Endodermal cell (in vitro differentiated cells): ENCODE measurements around the gene TEX264. TPM values are rescaled to one million over a fixed set of nuclear protein-coding genes. Genes with fewer than 3 reads are reported as not detected.

Experiments
- DNase-seq: peaks from one replicate; pipeline ENCODE4 v3.0.0-alpha.2; 2017
- H3K27ac ChIP-seq: 2 replicates; pipeline ENCODE4 v1.5.1; 2013; ENCODE audit warnings: mild to moderate bottlenecking, low read depth, low read length, moderate library complexity
- H3K27me3 ChIP-seq: 2 replicates; pipeline ENCODE4 v1.6.1; 2013; ENCODE audit warnings: mild to moderate bottlenecking, low read length, moderate library complexity; ENCODE audit not compliant: insufficient read depth, control insufficient read depth, poor library complexity, severe bottlenecking
- H3K36me3 ChIP-seq: 2 replicates; pipeline ENCODE4 v1.7.0; 2013; ENCODE audit warnings: mild to moderate bottlenecking, low read length, moderate library complexity; ENCODE audit not compliant: control insufficient read depth, insufficient read depth
- H3K4me1 ChIP-seq: one replicate; pipeline ENCODE4 v1.7.0; 2013; ENCODE audit warnings: low read length; ENCODE audit not compliant: control insufficient read depth, insufficient read depth
- H3K4me3 ChIP-seq: 2 replicates; pipeline ENCODE4 v1.5.1; 2013; ENCODE audit warnings: mild to moderate bottlenecking, low read length, moderate library complexity
- H3K9ac ChIP-seq: 2 replicates; pipeline ENCODE4 v1.6.1; 2013; ENCODE audit warnings: mild to moderate bottlenecking, low read length, moderate library complexity; ENCODE audit not compliant: poor library complexity, severe bottlenecking; ENCODE audit errors: extremely low read depth
- H3K9me3 ChIP-seq: 2 replicates; pipeline ENCODE4 v1.6.1; 2013; ENCODE audit warnings: mild to moderate bottlenecking, low read length, moderate library complexity; ENCODE audit not compliant: control insufficient read depth
- H3K27ac Mint-ChIP-seq: 2 replicates; pipeline ENCODE4 v1.8.0; 2020; ENCODE audit warnings: mixed read lengths
- H3K27me3 Mint-ChIP-seq: 2 replicates; pipeline ENCODE4 v1.8.0; 2021; ENCODE audit warnings: mild to moderate bottlenecking, mixed read lengths; ENCODE audit not compliant: insufficient read depth
- H3K36me3 Mint-ChIP-seq: 2 replicates; pipeline ENCODE4 v1.8.0; 2020; ENCODE audit warnings: low read depth, mixed read lengths
- H3K4me1 Mint-ChIP-seq: 2 replicates; pipeline ENCODE4 v1.8.0; 2020; ENCODE audit warnings: mixed read lengths
- H3K4me3 Mint-ChIP-seq: 2 replicates; pipeline ENCODE4 v1.8.0; 2020; ENCODE audit warnings: mild to moderate bottlenecking, moderate library complexity, mixed read lengths
- H3K9me3 Mint-ChIP-seq: 2 replicates; pipeline ENCODE4 v1.8.0; 2020; ENCODE audit warnings: mild to moderate bottlenecking, mixed read lengths
- CTCF ChIP-seq: fragments of 200-600 bp; sonication (generic); conservative IDR thresholded peaks from 2 replicates; pipeline ENCODE4 v1.5.0; 2021; ENCODE audit warnings: antibody characterized with exemption, mild to moderate bottlenecking
- WGBS, 2 experiments: methylation state at CpG; one replicate each; pipeline versions ENCODE4 v1.1.5 to v1.1.7; 2013; ENCODE audit warnings: missing lambda C conversion rate in 2 of 2, mixed read lengths in 1 of 2; ENCODE audit not compliant: insufficient coverage in 1 of 2, insufficient read length in 1 of 2; 5-methylcytosine and 5-hydroxymethylcytosine counted together
- total RNA-seq, 2 donors: library from RNA; stranded (reverse); fragmentation: NEBNext Ultra II Directional in 1 of 2; extraction: Animal tissue kit (Norgen Biotek cat#: 25700) in 1 of 2; gene quantifications; 2 replicates in 1 of 2; 3 replicates in 1 of 2; pipeline ENCODE4 v1.2.1, GENCODE V29; 2021

Gene TEX264
- total RNA-seq, 2 donors from 2014 or later: 21.1 to 24.9 TPM

- Mint-ChIP-seq H3K4me1 (peaks cover 5% of the 10 kb centered on the region), H3K27me3 (no peaks in the 10 kb centered on the region), H3K36me3 (peaks cover 28% of the 10 kb centered on the region), H3K9me3 (no peaks in the 10 kb centered on the region), H3K4me3 (no peak overlapping the region), H3K27ac (peak overlapping the region; percentile 50)
- TF ChIP-seq CTCF: no peak
- H3K4me1 ChIP-seq: no peaks in the 10 kb centered on the region
- H3K27me3 ChIP-seq: no peaks in the 10 kb centered on the region
- DNase-seq: no peak
- peaks cover 20% of the 10 kb centered on the region for H3K36me3 ChIP-seq
- no peak overlapping the region for H3K27ac ChIP-seq
- no peak overlapping the region for H3K4me3 ChIP-seq
- H3K9ac ChIP-seq: no peak overlapping the region
- 80 to 88% methylated on average over 3 to 10 of the region's 10 CpGs for WGBS, 2 experiments
- no peaks in the 10 kb centered on the region for H3K9me3 ChIP-seq
Measured at GRCh38 chr3:51686512-51687215, 15.6 kb downstream of the TEX264 start.

GRCh38 chr3:51687431-51688205 is 16.6 kb downstream of the TEX264 start:
- no peaks in the 10 kb centered on the region for H3K27me3 Mint-ChIP-seq
- no peak for TF ChIP-seq CTCF
- no peaks in the 10 kb centered on the region for H3K9me3 ChIP-seq
- no peaks in the 10 kb centered on the region for H3K27me3 ChIP-seq
- H3K9ac ChIP-seq: no peak overlapping the region
- H3K27ac ChIP-seq: no peak overlapping the region
- peaks cover 20% of the 10 kb centered on the region for H3K36me3 ChIP-seq
- H3K27ac Mint-ChIP-seq: no peak overlapping the region
- H3K4me3 Mint-ChIP-seq: no peak overlapping the region
- H3K36me3 Mint-ChIP-seq: peaks cover 28% of the 10 kb centered on the region
- no peaks in the 10 kb centered on the region for H3K9me3 Mint-ChIP-seq
- no peak overlapping the region for H3K4me3 ChIP-seq
- WGBS, 2 experiments: 90 to 94% methylated on average over 10 to 14 of the region's 14 CpGs
- H3K4me1 ChIP-seq: no peaks in the 10 kb centered on the region
- no peaks in the 10 kb centered on the region for H3K4me1 Mint-ChIP-seq
- DNase-seq: no peak

DNA sequence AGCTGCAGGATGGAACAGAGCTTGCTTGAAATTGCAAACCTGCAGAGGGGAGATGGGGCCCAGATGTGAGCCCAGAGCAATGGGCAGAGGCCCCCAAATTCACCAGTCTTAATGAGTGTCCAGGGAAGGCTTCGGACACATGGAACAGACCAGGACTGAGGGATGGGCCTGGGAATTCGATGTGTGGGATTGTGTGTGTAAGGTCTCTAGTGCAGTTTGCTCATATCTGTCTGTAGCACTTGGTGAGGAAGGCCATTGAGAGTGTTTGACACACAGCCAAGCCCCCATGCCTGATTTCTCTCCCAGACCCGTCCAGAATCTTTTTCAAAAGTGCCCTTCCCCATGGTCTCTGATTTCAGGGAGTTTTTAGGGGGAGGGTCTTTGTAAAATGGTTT is 17.2 kb downstream of the TEX264 start:
- H3K27ac Mint-ChIP-seq: no peak overlapping the region
- no peaks in the 10 kb centered on the region for H3K27me3 Mint-ChIP-seq
- no peaks in the 10 kb centered on the region for H3K9me3 ChIP-seq
- H3K4me1 Mint-ChIP-seq: no peaks in the 10 kb centered on the region
- no peak for DNase-seq
- H3K4me1 ChIP-seq: no peaks in the 10 kb centered on the region
- no peak overlapping the region for H3K4me3 Mint-ChIP-seq
- H3K36me3 Mint-ChIP-seq: peaks cover 28% of the 10 kb centered on the region
- no peak overlapping the region for H3K27ac ChIP-seq
- H3K9me3 Mint-ChIP-seq: no peaks in the 10 kb centered on the region
- no peak overlapping the region for H3K9ac ChIP-seq
- H3K36me3 ChIP-seq: peaks cover 20% of the 10 kb centered on the region
- H3K27me3 ChIP-seq: no peaks in the 10 kb centered on the region
- WGBS, 2 experiments: 89% methylated on average over 3 of the region's 3 CpGs; no CpG with 5 or more reads in 1 of the 2 experiments
- H3K4me3 ChIP-seq: no peak overlapping the region
- TF ChIP-seq CTCF: no peak
